GM21717 (cell line): Measurements from ENCODE around the gene HPF1.
A peak's percentile ranks its signal among the peaks of the same experiment; 100 is the strongest.
"Not testable (repeated sequence)": the region's sequence is repeated elsewhere in the genome, so short reads cannot be mapped to it uniquely, and the experiment has no call there.

ENCODE experiments used
- ATAC-seq: cut with Tn5 transposase; IDR thresholded peaks from one replicate; pipeline ENCODE4 v1.9.1; 2021; ENCODE audit warnings: mild to moderate bottlenecking, moderate library complexity; ENCODE audit not compliant: unreplicated experiment

HPF1 gene

GRCh38 chr4:169757575-169758184, at the start of gene HPF1:
HPF1 (minus strand) TSS chr4:169757944; CDS start chr4:169757877, 67 bp downstream.
- peak; percentile 95 for ATAC-seq

- not testable (repeated sequence) for ATAC-seq
These were observed 49.0 kb upstream of the HPF1 start for GRCh38 chr4:169806770-169807169.

GRCh38 chr4:169803413-169803812, 45.7 kb upstream of the HPF1 start:
- ATAC-seq = no peak

GRCh38 chr4:169802873-169803272, 45.1 kb upstream of the HPF1 start:
- no peak for ATAC-seq

GRCh38 chr4:169800541-169800940, 42.8 kb upstream of the HPF1 start:
- no peak for ATAC-seq

- no peak for ATAC-seq
These were observed 41.5 kb upstream of the HPF1 start for GRCh38 chr4:169799260-169799659.

- ATAC-seq = no peak
These were observed 37.8 kb upstream of the HPF1 start for GRCh38 chr4:169795585-169795984.

GRCh38 chr4:169791527-169792156, 33.9 kb upstream of the HPF1 start:
- ATAC-seq = no peak

- no peak for ATAC-seq
These were observed 33.3 kb upstream of the HPF1 start for GRCh38 chr4:169791062-169791461.

GRCh38 chr4:169774466-169775445, 17.0 kb upstream of the HPF1 start:
- no peak for ATAC-seq

- ATAC-seq = no peak
These were observed 16.1 kb upstream of the HPF1 start for GRCh38 chr4:169773889-169774288.

- ATAC-seq = not testable (repeated sequence)
These were observed 13.9 kb upstream of the HPF1 start for GRCh38 chr4:169771556-169772080.

GRCh38 chr4:169770416-169770815, 12.7 kb upstream of the HPF1 start:
- no peak for ATAC-seq

- no peak for ATAC-seq
These were observed 10.6 kb upstream of the HPF1 start for GRCh38 chr4:169768385-169768784.

- ATAC-seq = no peak
These were observed 9.0 kb upstream of the HPF1 start for GRCh38 chr4:169766741-169767140.

GRCh38 chr4:169765835-169766234, 8.1 kb upstream of the HPF1 start:
- no peak for ATAC-seq

GRCh38 chr4:169761846-169762245, 4.1 kb upstream of the HPF1 start:
- no peak for ATAC-seq

GRCh38 chr4:169758401-169758962, 738 bp upstream of the HPF1 start:
- ATAC-seq = no peak

GRCh38 chr4:169756971-169757574, 671 bp downstream of the HPF1 start:
- peak; percentile 25 for ATAC-seq

GRCh38 chr4:169745291-169745690, 12.5 kb downstream of the HPF1 start:
- no peak for ATAC-seq

- no peak for ATAC-seq
These were observed 13.1 kb downstream of the HPF1 start for GRCh38 chr4:169744601-169745000.
